Dedifferentiated amniotic fluid mesenchymal stem cell (primary cell): ENCODE measurements around the gene CACNA1C.

Experiments used
- DNase-seq: peaks from one replicate; pipeline ENCODE4 v3.0.0-alpha.2; 2016; ENCODE audit errors: extremely low spot score

Gene CACNA1C

GRCh38 chr12:2390133-2390532, 337.3 kb downstream of the CACNA1C start:
- no peak for DNase-seq

DNA sequence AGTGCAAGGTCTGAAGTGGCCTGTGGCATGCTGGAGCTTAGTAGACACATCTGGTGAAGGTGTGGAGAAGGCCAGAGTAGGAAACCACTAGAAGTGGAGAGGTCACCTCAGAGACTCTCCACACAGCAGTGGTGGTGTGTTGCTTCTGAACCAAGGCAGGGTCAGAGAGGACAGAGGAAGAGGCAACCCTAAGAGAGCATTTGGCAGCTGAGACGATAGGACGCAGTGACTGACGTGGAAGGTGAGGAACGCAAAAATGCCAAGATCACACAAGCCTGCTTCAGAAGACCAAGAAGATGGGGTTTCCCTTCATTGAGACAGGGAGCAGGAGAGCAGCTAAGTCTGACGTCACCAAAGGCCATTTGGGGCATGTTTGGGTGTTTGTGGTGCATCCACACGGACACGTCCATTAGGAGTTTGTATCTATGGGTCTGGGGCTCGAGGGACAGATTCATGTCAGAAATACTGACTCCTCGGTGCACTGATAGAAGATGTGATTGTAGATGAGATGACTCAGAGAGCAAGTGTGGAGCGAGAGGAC, 338.1 kb downstream of the CACNA1C start:
- DNase-seq = no peak

GRCh38 chr12:2391740-2392331, 339.0 kb downstream of the CACNA1C start:
- DNase-seq = no peak

DNA sequence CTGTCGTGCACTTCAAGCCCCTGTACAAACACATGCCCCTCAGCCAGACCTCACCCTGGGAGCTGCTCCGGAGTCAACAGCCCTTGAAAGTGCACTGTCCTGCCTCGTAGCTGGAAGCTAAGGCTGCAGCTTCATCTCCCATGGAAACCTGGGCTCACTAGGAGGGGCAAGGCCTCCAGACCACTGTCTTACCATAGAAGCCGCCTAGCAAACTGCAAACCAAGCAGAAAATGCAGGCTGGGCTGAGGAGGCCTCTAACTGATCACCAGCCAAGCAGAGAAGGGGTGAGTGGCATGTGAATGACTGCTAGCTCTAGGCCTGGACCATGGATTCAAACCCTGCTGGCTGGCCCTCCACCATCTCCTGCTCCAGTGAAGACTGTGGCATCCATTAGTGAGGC, 340.2 kb downstream of the CACNA1C start:
- DNase-seq = no peak

- DNase-seq = no peak
Observed at GRCh38 chr12:2393996-2394395, 341.2 kb downstream of the CACNA1C start.

DNA sequence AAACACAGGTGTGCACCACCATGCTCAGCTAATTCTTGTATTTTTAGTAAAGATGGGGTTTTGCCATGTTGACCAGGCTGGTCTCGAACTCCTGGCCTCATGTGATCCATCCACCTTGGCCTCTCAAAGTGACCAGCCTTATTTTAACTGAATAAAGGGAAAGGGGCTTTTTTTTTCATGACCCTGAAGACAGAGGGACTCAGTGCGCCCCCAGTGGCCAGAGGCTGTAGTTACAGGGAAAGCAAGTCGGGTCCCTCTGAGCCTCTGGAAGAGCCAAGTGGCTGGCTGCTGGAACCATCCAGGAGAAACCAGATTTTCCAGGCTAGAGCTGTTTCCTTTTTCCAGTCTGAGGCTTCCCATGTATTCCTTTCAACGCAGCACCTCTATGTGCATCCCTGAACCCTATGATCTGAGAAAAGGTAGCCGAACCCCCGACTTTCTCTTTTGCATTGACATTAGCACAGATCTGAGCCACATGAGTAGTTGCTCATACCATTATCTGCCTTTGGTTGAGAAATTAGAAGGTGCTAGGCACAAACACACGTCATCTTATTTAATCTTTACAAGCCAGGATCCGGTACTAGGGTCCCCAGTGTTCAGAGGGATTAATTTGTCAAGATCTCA, 342.7 kb downstream of the CACNA1C start:
- no peak for DNase-seq

DNA sequence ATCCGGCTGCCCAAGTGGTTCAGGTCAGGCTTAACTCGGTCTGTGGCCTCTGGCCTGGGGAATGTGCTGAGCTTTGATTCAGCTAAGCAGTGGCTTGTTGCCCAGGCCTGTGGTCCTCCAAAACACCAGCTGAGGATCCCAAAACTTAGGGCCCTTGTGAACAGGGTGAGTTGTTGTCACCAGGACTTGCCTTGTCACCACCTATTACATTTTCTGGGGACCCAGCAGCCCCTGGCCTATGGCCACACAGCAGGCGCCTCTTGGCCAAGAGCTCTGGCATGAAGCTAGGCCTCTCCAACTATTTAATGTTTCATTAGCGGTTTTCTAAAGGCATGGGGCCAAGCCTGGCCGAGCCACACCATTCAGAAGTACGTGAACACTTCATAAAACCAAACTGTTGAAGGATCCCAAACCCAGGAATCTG, 343.7 kb downstream of the CACNA1C start:
- DNase-seq = no peak

- DNase-seq = no peak
Observed at GRCh38 chr12:2397356-2398045, 344.7 kb downstream of the CACNA1C start.

- no peak for DNase-seq
Observed at GRCh38 chr12:2401040-2401439, 348.3 kb downstream of the CACNA1C start.

DNA sequence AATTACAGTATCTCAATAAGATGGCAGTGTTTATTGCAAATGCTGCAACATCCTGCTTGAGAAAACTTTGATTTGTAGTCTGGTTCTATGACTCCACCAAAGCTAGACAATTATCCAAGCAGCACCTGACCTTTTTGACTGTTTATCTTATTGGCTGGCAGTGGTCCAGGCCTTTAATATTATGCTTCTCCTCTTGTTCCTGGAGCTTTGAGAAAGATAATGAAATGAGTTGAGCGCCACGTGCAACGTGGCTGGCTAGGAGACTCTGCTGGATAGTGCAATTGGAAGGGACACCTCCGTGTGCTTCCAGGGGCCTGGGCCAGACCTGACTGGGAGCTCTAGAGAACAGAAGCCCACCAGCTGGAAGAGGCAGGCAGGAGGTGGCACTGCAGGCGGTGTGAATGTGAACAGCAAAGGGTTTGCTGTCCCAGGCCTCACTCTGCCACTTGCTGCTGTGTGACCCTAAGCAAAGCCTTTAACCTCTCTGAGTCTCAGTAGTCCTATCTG, 349.3 kb downstream of the CACNA1C start:
- DNase-seq = no peak

- DNase-seq = no peak
Observed at GRCh38 chr12:2403221-2403976, 350.6 kb downstream of the CACNA1C start.

- DNase-seq = no peak
Observed at GRCh38 chr12:2405039-2405438, 352.3 kb downstream of the CACNA1C start.

DNA sequence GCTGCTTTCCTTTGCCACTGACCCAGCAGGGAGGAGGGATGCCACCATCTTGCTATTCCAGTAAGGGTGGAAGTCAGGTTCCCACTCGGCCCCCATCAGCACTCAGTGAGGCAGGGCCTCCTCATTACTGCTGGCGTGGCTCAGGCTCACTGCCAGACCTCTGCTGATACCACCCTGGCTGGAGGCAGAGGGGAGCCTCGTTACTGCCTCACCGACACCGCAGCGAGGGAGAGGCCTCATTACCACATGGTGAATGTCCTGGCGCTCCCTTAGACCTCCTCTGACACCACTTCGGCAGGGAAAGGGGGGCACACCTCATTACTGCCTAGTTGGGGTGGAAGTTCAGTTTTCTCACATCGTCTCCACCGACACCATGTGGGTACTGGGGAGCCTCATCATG, 354.1 kb downstream of the CACNA1C start:
- no peak for DNase-seq

DNA sequence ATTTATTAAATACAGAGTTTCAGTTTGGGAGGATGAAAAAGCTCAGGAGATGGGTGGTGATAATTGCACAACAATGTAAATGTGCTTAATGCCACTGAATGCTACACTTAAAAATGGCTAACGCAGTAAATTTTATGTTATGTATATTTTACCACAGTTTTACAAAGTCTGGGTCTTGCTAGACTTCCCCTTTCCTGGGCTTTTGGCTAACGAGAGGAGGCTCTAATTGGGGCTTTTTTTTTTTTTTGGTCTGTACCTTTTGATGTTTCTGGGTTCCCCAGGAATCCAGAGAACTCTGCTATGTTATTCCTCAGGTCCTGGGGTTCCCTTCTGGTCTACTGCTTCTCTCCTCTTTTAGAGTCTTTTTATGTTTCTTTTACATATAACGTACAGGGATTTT, 355.5 kb downstream of the CACNA1C start:
- DNase-seq = no peak

DNA sequence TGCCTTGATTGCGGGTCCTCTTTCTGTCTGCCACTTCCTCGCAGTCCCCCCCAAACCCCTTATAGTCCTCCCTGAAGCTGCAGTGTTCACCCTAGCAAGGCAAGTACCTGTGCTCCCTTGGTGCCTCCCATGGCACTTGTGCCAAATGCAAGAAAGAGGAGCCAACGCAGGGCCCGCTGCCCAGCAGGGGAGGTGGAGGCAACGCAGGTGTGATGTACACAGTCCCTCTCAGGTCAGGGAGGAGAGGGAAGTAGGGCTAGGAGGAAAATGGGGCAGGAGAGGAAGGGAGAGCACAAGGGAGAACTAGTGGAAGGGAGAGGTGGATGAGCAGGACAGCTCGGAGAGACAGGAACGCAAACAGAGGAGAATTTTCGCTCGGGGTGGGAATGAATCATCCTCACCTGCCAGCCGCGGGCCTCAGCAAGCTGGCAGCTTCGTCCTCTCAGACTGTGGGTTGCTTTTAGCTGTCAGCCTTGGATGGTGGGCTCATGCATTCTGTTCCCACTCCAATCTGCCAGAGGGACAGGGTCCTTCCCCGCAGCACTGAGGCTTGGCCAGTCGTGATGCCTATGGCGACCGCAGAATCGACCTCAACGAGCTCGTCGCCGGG, 357.0 kb downstream of the CACNA1C start:
- DNase-seq = no peak

DNA sequence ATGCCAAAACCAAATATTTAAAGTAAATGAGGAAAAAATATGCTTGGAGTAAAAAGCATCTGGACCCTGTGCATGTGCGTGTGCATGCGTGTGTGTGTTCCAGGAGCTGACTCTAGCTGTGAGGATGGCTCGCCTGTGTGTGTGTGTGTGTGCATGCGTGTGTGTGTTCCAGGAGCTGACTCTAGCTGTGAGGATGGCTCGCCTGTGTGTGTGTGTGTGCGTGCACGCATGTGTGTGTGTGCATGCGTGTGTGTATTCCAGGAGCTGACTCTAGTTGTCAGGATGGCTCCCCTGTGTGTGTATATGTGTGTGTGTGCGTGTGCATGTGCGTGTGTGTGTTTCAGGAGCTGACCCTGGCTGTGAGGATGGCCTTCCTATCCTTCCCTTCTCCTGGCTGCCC, 357.7 kb downstream of the CACNA1C start:
- DNase-seq = no peak

- no peak for DNase-seq
Observed at GRCh38 chr12:2411011-2411410, 358.2 kb downstream of the CACNA1C start.

- no peak for DNase-seq
Observed at GRCh38 chr12:2411616-2412304, 359.0 kb downstream of the CACNA1C start.

- DNase-seq = no peak
Observed at GRCh38 chr12:2412305-2412643, 359.5 kb downstream of the CACNA1C start.

DNA sequence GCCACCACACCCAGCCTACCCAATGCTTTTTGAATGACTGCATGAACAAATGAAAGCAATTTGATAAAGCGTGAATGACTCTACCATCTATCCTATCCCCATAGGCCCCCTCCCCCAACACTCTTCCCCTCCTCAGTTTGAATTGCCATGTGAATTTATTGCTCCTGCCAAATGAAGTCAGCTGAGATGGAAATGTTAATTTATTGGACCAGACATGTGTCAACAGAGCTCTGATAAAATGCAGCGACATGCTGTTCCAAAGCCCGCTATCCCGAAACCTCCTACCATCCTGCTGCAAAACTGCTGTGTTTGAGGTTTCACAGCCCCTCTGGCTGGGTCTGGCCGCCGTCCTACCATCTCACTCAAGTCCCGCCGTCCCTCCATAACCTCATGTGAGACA, 360.5 kb downstream of the CACNA1C start:
- no peak for DNase-seq
